BJ (cell line): ENCODE measurements around the gene MEF2C. TPM values are rescaled to one million over a fixed set of nuclear protein-coding genes. Genes with fewer than 3 reads are reported as not detected.

Experiments used
- CTCF ChIA-PET: fragments of 350-600 bp; formaldehyde crosslinking; extraction: SDS; loops from one replicate; lab custom pipeline; 2021; ENCODE audit warnings: antibody characterized with exemption, inconsistent platforms; lab: Yijun Ruan, JAX
- POLR2A ChIA-PET: fragments of 300-600 bp; sonication (Branson Sonifier 250); formaldehyde crosslinking; extraction: SDS; loops from one replicate; lab custom pipeline; 2021; ENCODE audit warnings: antibody characterized with exemption; lab: Charles Lee
- DNase-seq: peaks from one replicate; pipeline ENCODE4 v3.0.0-alpha.2; 2011; ENCODE audit warnings: low read depth
- H3K27me3 ChIP-seq: 2 replicates; pipeline ENCODE4 v1.6.0; 2011; ENCODE audit warnings: low read length; ENCODE audit not compliant: control insufficient read depth, insufficient read depth
- H3K36me3 ChIP-seq: 2 replicates; pipeline ENCODE4 v1.5.1; 2011; ENCODE audit warnings: low read length; ENCODE audit not compliant: control insufficient read depth, insufficient read depth
- H3K4me3 ChIP-seq: 2 replicates; pipeline ENCODE4 v1.5.1; 2011; ENCODE audit warnings: low read depth, mild to moderate bottlenecking, control low read depth, low read length
- polyA plus RNA-seq: library from polyadenylated mRNA; depleted of rRNA; stranded (reverse); fragments of >200 nt; gene quantifications from 2 replicates; pipeline ENCODE4 v1.2.3, GENCODE V29; 2011
- TF ChIP-seq, protein P1 (sequence below): IDR thresholded peaks from 2 replicates; pipeline ENCODE4 v1.5.1; 2011; ENCODE audit warnings: low read depth, mild to moderate bottlenecking, control low read depth, inconsistent platforms, low read length, moderate library complexity; ENCODE audit not compliant: insufficient read depth

MEF2C gene
- polyA plus RNA-seq, 1 experiment, result 1.6 TPM

GRCh38 chr5:88813244-88813643 lies 69.7 kb downstream of the MEF2C start:
- ChIA-PET POLR2A (no interaction called here), CTCF (no interaction called here)
- TF ChIP-seq, protein P1, sequence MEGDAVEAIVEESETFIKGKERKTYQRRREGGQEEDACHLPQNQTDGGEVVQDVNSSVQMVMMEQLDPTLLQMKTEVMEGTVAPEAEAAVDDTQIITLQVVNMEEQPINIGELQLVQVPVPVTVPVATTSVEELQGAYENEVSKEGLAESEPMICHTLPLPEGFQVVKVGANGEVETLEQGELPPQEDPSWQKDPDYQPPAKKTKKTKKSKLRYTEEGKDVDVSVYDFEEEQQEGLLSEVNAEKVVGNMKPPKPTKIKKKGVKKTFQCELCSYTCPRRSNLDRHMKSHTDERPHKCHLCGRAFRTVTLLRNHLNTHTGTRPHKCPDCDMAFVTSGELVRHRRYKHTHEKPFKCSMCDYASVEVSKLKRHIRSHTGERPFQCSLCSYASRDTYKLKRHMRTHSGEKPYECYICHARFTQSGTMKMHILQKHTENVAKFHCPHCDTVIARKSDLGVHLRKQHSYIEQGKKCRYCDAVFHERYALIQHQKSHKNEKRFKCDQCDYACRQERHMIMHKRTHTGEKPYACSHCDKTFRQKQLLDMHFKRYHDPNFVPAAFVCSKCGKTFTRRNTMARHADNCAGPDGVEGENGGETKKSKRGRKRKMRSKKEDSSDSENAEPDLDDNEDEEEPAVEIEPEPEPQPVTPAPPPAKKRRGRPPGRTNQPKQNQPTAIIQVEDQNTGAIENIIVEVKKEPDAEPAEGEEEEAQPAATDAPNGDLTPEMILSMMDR, result no peak
- Histone ChIP-seq H3K27me3 (no peaks in the 10 kb centered on the region), H3K4me3 (no peak overlapping the region), H3K36me3 (no peaks in the 10 kb centered on the region)
- no peak for DNase-seq

DNA sequence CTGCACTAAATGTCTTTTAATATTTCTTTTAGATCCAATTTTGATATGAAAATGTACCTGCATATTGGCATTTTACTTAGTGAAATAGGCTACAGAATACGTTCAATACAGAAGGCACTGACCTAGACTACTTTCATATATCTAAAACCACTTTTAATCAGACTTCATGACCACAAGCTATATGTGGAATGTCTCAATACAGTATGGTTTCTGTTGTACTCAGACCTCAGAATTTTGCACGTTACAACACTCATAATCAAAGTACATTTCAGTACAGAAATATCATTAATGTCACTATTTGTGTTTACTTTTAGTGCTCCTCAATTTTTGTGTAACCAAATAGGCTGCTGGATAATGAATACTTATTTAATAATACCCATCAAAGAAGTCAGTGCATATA lies 74.8 kb downstream of the MEF2C start:
- ChIA-PET POLR2A (no interaction called here), CTCF (interaction anchor here (0.7 kb wide), 1 partner anchor 564 kb away, joined by 4 read pairs; no protein-coding TSS in a partner anchor)
- Histone ChIP-seq H3K27me3 (no peaks in the 10 kb centered on the region), H3K36me3 (no peaks in the 10 kb centered on the region), H3K4me3 (no peak overlapping the region)
- TF ChIP-seq, protein P1, result no peak
- no peak for DNase-seq

DNA sequence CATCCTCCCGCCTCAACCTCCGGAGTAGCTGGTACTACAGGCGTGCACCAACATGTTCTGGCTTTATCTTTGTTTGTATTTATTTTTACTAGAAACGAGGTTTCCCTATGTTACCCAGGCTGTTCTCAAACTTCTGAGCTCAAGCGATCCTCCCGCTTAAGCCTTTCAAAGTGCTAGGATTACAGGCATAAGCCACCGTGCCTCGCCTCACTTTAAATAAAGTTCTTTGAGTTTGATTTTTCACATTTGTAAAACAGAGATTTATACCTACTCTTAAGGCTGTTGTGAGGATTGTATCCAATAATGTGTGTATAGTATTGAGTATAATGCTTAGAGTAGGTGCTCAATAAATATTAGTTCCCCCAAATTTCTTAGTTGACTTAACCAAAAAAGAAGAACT lies 75.7 kb downstream of the MEF2C start:
- CTCF ChIA-PET, result no interaction called here

DNA sequence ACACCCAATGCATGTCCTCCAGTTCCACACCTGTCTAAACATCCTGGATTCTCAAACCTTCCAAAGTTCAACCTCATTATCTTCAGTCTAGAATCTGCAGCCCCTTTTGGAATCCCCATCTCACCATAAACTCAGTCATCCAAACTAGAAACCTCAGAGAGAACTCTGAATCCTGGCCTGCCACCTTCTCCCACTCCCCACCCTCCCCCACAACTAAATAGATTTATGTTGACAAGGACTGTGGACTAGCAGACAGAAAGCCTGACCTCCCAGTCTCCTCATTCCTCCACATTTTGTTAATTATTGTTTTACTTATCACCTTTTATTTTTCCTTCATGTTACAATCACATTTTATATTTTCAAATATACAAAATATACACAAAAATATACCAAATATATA lies 76.6 kb downstream of the MEF2C start:
- ChIA-PET CTCF (no interaction called here), POLR2A (no interaction called here)
- TF ChIP-seq, protein P1, result no peak
- no peaks in the 10 kb centered on the region for H3K27me3 ChIP-seq
- DNase-seq, result no peak
- no peak overlapping the region for H3K4me3 ChIP-seq
- H3K36me3 ChIP-seq, result no peaks in the 10 kb centered on the region

More for the DNA sequence above, 75.7 kb downstream of the MEF2C start:
- no peak for DNase-seq
- Histone ChIP-seq H3K27me3 (no peaks in the 10 kb centered on the region), H3K4me3 (no peak overlapping the region), H3K36me3 (no peaks in the 10 kb centered on the region)
- TF ChIP-seq, protein P1, result no peak
- POLR2A ChIA-PET, result no interaction called here

DNA sequence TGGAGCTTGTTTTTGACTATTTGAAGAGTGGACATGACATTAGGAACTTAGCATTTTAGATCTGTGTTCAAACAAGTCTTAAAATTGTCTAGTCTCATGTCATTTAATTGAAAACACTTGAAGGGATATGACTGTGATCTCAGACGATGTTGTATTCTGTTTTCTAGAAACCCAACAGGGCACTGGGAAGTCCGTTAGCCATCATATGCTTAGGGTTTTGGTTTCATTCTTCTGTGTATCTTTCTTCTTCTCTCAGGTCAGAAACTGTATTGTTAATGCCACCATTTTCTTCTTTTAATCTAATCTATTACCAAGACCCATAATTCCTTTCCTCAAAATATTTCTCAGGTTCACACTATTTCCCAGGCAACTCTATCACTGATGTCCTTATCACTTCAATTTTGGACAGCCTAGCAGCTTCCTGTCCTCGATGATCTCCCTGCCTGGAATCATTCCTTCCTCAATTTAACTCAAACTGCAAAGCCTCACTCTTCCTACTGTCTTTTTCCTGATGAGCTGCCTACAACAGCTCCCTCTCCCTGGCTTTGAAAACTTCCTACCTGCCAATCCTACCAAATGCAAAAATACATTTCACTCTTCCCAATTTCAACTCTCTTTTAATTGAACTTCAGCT lies 77.7 kb downstream of the MEF2C start:
- no peak for DNase-seq
- CTCF ChIA-PET, result no interaction called here

More for the DNA sequence above, 77.7 kb downstream of the MEF2C start:
- Histone ChIP-seq H3K36me3 (no peaks in the 10 kb centered on the region), H3K27me3 (no peaks in the 10 kb centered on the region), H3K4me3 (no peak overlapping the region)
- TF ChIP-seq, protein P1, result no peak
- POLR2A ChIA-PET, result no interaction called here
